K562 (cell line): ENCODE measurements around the gene PI4K2A. TPM values are rescaled to one million over a fixed set of nuclear protein-coding genes. Genes with fewer than 3 reads are reported as not detected.

Experiments used
- ATAC-seq: fragments of 200-7000 bp; cut with Tn5 transposase; 3 replicates; pipeline ENCODE4 v1.9.1; 2020; ENCODE audit warnings: moderate library complexity
- BruUV-seq: library from RNA; stranded (reverse); fragments of 400-500 nt; replicated peaks from 2 replicates; lab custom pipeline; 2021; lab: Mats Ljungman, UMichigan
- CTCF ChIA-PET: fragments of 300-600 bp; formaldehyde crosslinking; extraction: SDS; loops from one replicate; lab custom pipeline; 2021; ENCODE audit warnings: low intra/inter-chr PET ratio; lab: Yijun Ruan, JAX
- POLR2A ChIA-PET: fragments of 300-600, 350-650 bp; sonication (Branson Sonifier 250); formaldehyde crosslinking; extraction: SDS; loops from one replicate; lab custom pipeline; 2021; ENCODE audit warnings: antibody characterized with exemption, inconsistent platforms; lab: Yijun Ruan, JAX
- DNase-seq, 4 experiments: peaks; one replicate each; pipeline versions ENCODE4 v3.0.0 to v3.0.0-alpha.2; 2011 to 2018; ENCODE audit warnings: low spot score in 3 of 4, mixed read lengths in 3 of 4; ENCODE audit errors: extremely low read depth in 1 of 4
- FAIRE-seq: peaks from 2 replicates; lab custom pipeline; 2011; peaks lifted over from hg19 to GRCh38; lab: Jason Lieb, UNC
- H2AFZ ChIP-seq: 2 replicates; pipeline ENCODE4 v1.6.0; 2011; ENCODE audit warnings: low read depth, low read length, control low read depth, inconsistent platforms
- H3K27ac ChIP-seq: fragments of 200-600 bp; 3 replicates; pipeline ENCODE4 v1.8.0; 2011; ENCODE audit warnings: low read depth, mild to moderate bottlenecking, control low read depth, inconsistent platforms, low read length, moderate library complexity, mixed read lengths; ENCODE audit errors: extremely low read depth
- H3K27me3 ChIP-seq, 2 experiments: fragments of 300-600 bp in 1 of 2; 2 replicates in 1 of 2; 3 replicates in 1 of 2; pipeline versions ENCODE4 v1.6.0 to v1.8.0; 2011; ENCODE audit warnings: inconsistent platforms in 2 of 2, low read length in 2 of 2, mild to moderate bottlenecking in 1 of 2, mixed read lengths in 1 of 2, moderate library complexity in 1 of 2; ENCODE audit not compliant: control insufficient read depth in 2 of 2, insufficient read depth in 2 of 2
- H3K36me3 ChIP-seq: fragments of 300-600 bp; 3 replicates; pipeline ENCODE4 v1.8.0; 2011; ENCODE audit warnings: mild to moderate bottlenecking, low read length, inconsistent platforms; ENCODE audit not compliant: control insufficient read depth, insufficient read depth
- H3K4me1 ChIP-seq, 2 experiments: fragments of 200-600 bp in 1 of 2; replicated peaks in 1 of 2; 2 replicates in 1 of 2; 3 replicates in 1 of 2; pipeline versions ENCODE4 v1.5.1 to v1.8.0; 2011; ENCODE audit warnings: inconsistent platforms in 2 of 2, low read length in 2 of 2, mild to moderate bottlenecking in 1 of 2, mixed read lengths in 1 of 2, moderate library complexity in 1 of 2; ENCODE audit not compliant: control insufficient read depth in 2 of 2, insufficient read depth in 2 of 2
- H3K4me2 ChIP-seq: 2 replicates; pipeline ENCODE4 v1.6.1; 2011; ENCODE audit warnings: low read length, control low read depth, inconsistent platforms, mixed read lengths; ENCODE audit not compliant: insufficient read depth
- H3K4me3 ChIP-seq: fragments of 200-600 bp; sonication (generic), shearing (Covaris generic); 2 replicates; pipeline ENCODE4 v1.5.1; 2016; ENCODE audit warnings: control low read depth, inconsistent platforms
- H3K79me2 ChIP-seq: fragments of 200-600 bp; 3 replicates; pipeline ENCODE4 v1.8.0; 2011; ENCODE audit warnings: low read length, inconsistent platforms; ENCODE audit not compliant: control insufficient read depth, insufficient read depth
- H3K9ac ChIP-seq, 2 experiments: 2 replicates each; pipeline versions ENCODE4 v1.6.0 to v1.6.1; 2011; ENCODE audit warnings: low read depth in 2 of 2, low read length in 2 of 2, control low read depth in 1 of 2, inconsistent platforms in 1 of 2, mild to moderate bottlenecking in 1 of 2, mixed read lengths in 1 of 2; ENCODE audit not compliant: insufficient read depth in 1 of 2
- H3K9me1 ChIP-seq: one replicate; pipeline ENCODE4 v1.6.0; 2011; ENCODE audit warnings: inconsistent platforms, mild to moderate bottlenecking, low read length, moderate library complexity; ENCODE audit not compliant: control insufficient read depth, insufficient read depth
- H3K9me3 ChIP-seq: replicated peaks from 2 replicates; pipeline ENCODE4 v1.5.1; 2011; ENCODE audit warnings: low read depth, low read length, inconsistent platforms; ENCODE audit not compliant: control insufficient read depth, insufficient read depth
- H4K20me1 ChIP-seq: replicated peaks from 2 replicates; pipeline ENCODE4 v1.6.1; 2011; ENCODE audit warnings: low read length, inconsistent platforms, mixed read lengths; ENCODE audit not compliant: control insufficient read depth, insufficient read depth
- GTF3C2 ChIP-seq: IDR thresholded peaks from 3 replicates; pipeline ENCODE4 v1.6.1; 2011; ENCODE audit warnings: borderline replicate concordance, mild to moderate bottlenecking, moderate library complexity; ENCODE audit not compliant: insufficient read length; ENCODE audit errors: extremely low read depth
- HSF4 ChIP-seq: fragments of 250-450 bp; sonication (Bioruptor Pico); IDR thresholded peaks from 2 replicates; pipeline ENCODE4 v2.1.2; 2022; ENCODE audit warnings: mild to moderate bottlenecking, moderate library complexity, borderline replicate concordance
- MAFG ChIP-seq: fragments of 450-650 bp; conservative IDR thresholded peaks from 2 replicates; pipeline ENCODE4 v1.6.1; 2016; ENCODE audit warnings: missing genetic modification characterization, missing compliant biosample characterization
- NR0B1 ChIP-seq: fragments of 450-650 bp; IDR thresholded peaks from one replicate; pipeline ENCODE4 v1.6.1; 2018; ENCODE audit warnings: mild to moderate bottlenecking, moderate library complexity; ENCODE audit not compliant: partially characterized antibody
- RAD21 ChIP-seq, 2 experiments: fragments of 250-450 bp in 1 of 2; fragments of 450-650 bp in 1 of 2; sonication (Bioruptor Pico) in 1 of 2; formaldehyde crosslinking in 1 of 2; IDR thresholded peaks in 1 of 2; conservative IDR thresholded peaks in 1 of 2; 2 replicates each; pipeline versions ENCODE4 v1.4.0 to v1.8.0; 2020 to 2022; ENCODE audit warnings: mild to moderate bottlenecking in 2 of 2, moderate library complexity in 1 of 2
- SMAD1 ChIP-seq: fragments of 150-350 bp; IDR thresholded peaks from 2 replicates; pipeline ENCODE4 v1.6.1; 2014; ENCODE audit warnings: low read length, low read depth; ENCODE audit not compliant: partially characterized antibody
- ZNF134 ChIP-seq: fragments of 250-450 bp; sonication (Bioruptor Pico); conservative IDR thresholded peaks from 2 replicates; pipeline ENCODE4 v1.4.0; 2020
- ZNF740 ChIP-seq, 3 experiments: fragments of 200-800 bp in 1 of 3; sonication (Bioruptor generic) in 1 of 3; sonication (generic) in 1 of 3; formaldehyde crosslinking in 1 of 3; IDR thresholded peaks; 2 replicates each; pipeline versions ENCODE4 v1.6.1 to v1.8.0; 2016 to 2022; ENCODE audit warnings: mild to moderate bottlenecking in 2 of 3, missing compliant biosample characterization in 2 of 3, missing genetic modification characterization in 2 of 3, missing genetic modification reagents in 1 of 3
- WGBS: fragments of 100-300 bp; shearing (Covaris generic); methylation state at CpG from one replicate; pipeline ENCODE4 v1.1.6; 2016; ENCODE audit warnings: low coverage, mixed read lengths; ENCODE audit not compliant: insufficient coverage; ENCODE audit errors: missing lambda C conversion rate; 5-methylcytosine and 5-hydroxymethylcytosine counted together
- in situ Hi-C: fragments of 300-500 bp; cut with MboI; formaldehyde crosslinking; loops from 4 replicates; pipeline ENCODE4 v1.15.0; 2018; ENCODE audit warnings: inconsistent platforms, mixed read lengths
- intact Hi-C: fragments of 100-400 bp; cut with micrococcal nuclease; formaldehyde crosslinking; loops from 2 replicates; pipeline ENCODE4 v1.14.2; 2022
- polyA plus RNA-seq, 8 experiments: library from polyadenylated mRNA; depleted of rRNA in 4 of 8; stranded (reverse) in 5 of 8; unstranded in 3 of 8; fragments of >200 nt; fragmentation: Nextera tagmentation in 2 of 8; fragmentation: Illumina TruSeq in 1 of 8; extraction: Ambion mirVana in 2 of 8; extraction: Trizol in 1 of 8; gene quantifications; 2 replicates each; pipeline versions ENCODE4 v1.2.1 to v1.2.3, GENCODE V29; 2011 to 2014; ENCODE audit warnings: inconsistent platforms in 1 of 8, missing spikeins in 1 of 8
- total RNA-seq, 7 experiments: library from RNA; depleted of rRNA in 6 of 7; stranded (reverse); fragments of >200 nt in 6 of 7; fragmentation: Illumina TruSeq in 2 of 7; extraction: Trizol in 2 of 7; gene quantifications; 2 replicates each; pipeline versions ENCODE4 v1.2.1 to v1.2.3, GENCODE V29; 2011 to 2021; ENCODE audit warnings: low replicate concordance in 1 of 7

PI4K2A gene
- total and polyA plus RNA-seq, 9 of the 15 experiments (the other 6 are each of a cell fraction or from before 2014, with no cell fraction given) = 4.4 to 28.4 (median 16.5) TPM

DNA sequence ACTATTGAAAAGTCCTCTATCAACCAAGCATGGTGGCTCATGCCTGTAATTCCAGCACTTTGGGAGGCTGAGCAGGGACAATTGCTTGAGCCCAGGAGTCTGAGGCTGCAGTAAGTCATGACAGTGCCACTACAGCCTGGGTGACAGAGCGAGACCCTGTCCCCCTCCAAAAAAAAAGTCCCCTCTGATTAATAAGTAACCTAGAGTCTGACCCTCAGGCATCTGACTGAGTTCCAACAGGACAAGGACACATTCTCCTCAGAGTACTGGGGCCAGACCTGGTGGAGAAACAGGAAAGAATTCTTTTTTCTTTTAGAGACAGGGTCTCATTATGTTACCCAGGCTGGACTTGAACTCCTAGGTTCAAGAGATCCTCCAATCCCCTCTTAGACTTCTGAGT is 17.2 kb upstream of the PI4K2A start:
- Histone ChIP-seq H3K9ac (no peak overlapping the region), H3K27ac (no peak overlapping the region), H4K20me1 (no peaks in the 10 kb centered on the region), H3K27me3 (no peaks in the 10 kb centered on the region), H3K4me2 (no peak overlapping the region), H2AFZ (no peak overlapping the region), H3K9me1 (no peaks in the 10 kb centered on the region), H3K4me1 (peaks cover 11 to 13% of the 10 kb centered on the region in 2 experiments; a peak in 3 of 5 replicates), H3K9me3 (no peaks in the 10 kb centered on the region), H3K4me3 (no peak overlapping the region), H3K79me2 (no peaks in the 10 kb centered on the region), H3K36me3 (no peaks in the 10 kb centered on the region)
- in situ Hi-C loops (no loop called here), intact Hi-C loops (no loop called here)
- ChIA-PET POLR2A (interaction anchor here (1.0 kb wide), 1 partner anchor 11 kb away, joined by 3 read pairs; no protein-coding TSS in a partner anchor), CTCF (no interaction called here)
- FAIRE-seq = no peak
- no TSS peak for BruUV-seq
- 80% methylated on average over 1 of the region's 1 CpG for WGBS
- no peak for DNase-seq
- no peak for ATAC-seq
- TF ChIP-seq RAD21 (CRISPR knock-in tag; conservative IDR thresholded peaks at IDR 0.05 in 1 of 2, IDR thresholded peaks at IDR 0.05 in 1 of 2) (no peak), NR0B1 (no peak)

DNA sequence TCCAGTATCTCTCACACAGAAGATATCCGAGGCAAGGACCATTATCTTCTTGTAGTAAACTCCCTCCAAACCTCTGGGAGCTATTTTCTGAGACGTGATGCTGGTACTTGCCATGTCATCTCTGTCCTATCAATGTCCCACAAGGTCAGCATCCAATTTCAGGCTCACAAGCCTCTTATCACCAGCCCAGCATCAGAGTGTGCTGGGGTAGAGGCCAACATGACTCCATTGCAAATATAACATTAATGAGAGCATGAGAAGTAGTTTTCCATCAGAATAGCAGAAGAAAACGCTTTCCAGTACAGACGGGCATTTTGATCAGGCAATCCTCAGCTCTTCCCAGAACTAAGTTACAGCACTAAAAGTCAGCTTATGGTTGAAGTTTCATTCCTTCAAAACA is 12.7 kb upstream of the PI4K2A start:
- Histone ChIP-seq H3K9ac (no peak overlapping the region), H3K4me3 (no peak overlapping the region), H3K4me1 (peaks cover 12% of the 10 kb centered on the region in 2 experiments; a peak in 4 of 5 replicates), H4K20me1 (no peaks in the 10 kb centered on the region), H3K36me3 (peaks cover 5% of the 10 kb centered on the region; the same call in 1 of the 3 replicates), H3K27me3 (no peaks in the 10 kb centered on the region), H2AFZ (no peak overlapping the region), H3K27ac (no peak overlapping the region), H3K9me1 (no peaks in the 10 kb centered on the region), H3K79me2 (peaks cover 24% of the 10 kb centered on the region), H3K4me2 (no peak overlapping the region), H3K9me3 (no peaks in the 10 kb centered on the region)
- in situ Hi-C loops = no loop called here
- intact Hi-C loops = no loop called here
- BruUV-seq = no TSS peak
- CTCF ChIA-PET = no interaction called here
- WGBS = 0% methylated on average over 4 of the region's 4 CpGs
- peak; percentile 89 for FAIRE-seq
- POLR2A ChIA-PET = interaction anchor here (0.5 to 1.1 kb wide), 2 partner anchors 17 to 97 kb away, joined by 3 to 4 read pairs; no protein-coding TSS in a partner anchor
- peak; percentile 79 for ATAC-seq
- peak; percentile 32 to 75 (median 36) for DNase-seq
- TF ChIP-seq GTF3C2 (no peak), ZNF134 (CRISPR knock-in tag) (peak; percentile 38; the same call in 1 of the 2 replicates), SMAD1 (no peak), ZNF740 (CRISPR knock-in tag; IDR thresholded peaks at IDR 0.05) (no peak), ZNF740 (tag; IDR thresholded peaks at IDR 0.05) (0 out of 4 replicates have a peak, but pooled peaks of 1 of the 2 experiments have one; percentile 25), MAFG (tag) (peak; percentile 69), HSF4 (peak; percentile 76; the same call in 1 of the 2 replicates)
